ENCODE measurements around the gene EPAS1. TPM values are rescaled to one million over a fixed set of nuclear protein-coding genes. Genes with fewer than 3 reads are reported as not detected.

Gene EPAS1
- total and polyA plus RNA-seq, 8 donors = 35.6 to 165 (median 76.0) TPM

GRCh38 chr2:46309052-46309953 is 12.1 kb downstream of the EPAS1 start:
- DNase-seq = no peak
- Histone ChIP-seq H3K27me3 (no peaks in the 10 kb centered on the region), H3K4me3 (no peak overlapping the region), H3K4me1 (peaks cover 71 to 91% (median 83%) of the 10 kb centered on the region in 3 donors), H3K36me3 (no peaks in the 10 kb centered on the region), H3K9me3 (no peaks in the 10 kb centered on the region), H3K27ac (peak overlapping the region in 2 of 4 donors; percentile 51 to 80)
- FAIRE-seq = no peak
- intact Hi-C loops (cut with DNase I) = loop anchor here in 1 of 3 donors (10.0 kb wide), 1 partner anchor 55 kb away; no protein-coding TSS in a partner anchor
- no peak for ATAC-seq
- TF ChIP-seq, protein P1, sequence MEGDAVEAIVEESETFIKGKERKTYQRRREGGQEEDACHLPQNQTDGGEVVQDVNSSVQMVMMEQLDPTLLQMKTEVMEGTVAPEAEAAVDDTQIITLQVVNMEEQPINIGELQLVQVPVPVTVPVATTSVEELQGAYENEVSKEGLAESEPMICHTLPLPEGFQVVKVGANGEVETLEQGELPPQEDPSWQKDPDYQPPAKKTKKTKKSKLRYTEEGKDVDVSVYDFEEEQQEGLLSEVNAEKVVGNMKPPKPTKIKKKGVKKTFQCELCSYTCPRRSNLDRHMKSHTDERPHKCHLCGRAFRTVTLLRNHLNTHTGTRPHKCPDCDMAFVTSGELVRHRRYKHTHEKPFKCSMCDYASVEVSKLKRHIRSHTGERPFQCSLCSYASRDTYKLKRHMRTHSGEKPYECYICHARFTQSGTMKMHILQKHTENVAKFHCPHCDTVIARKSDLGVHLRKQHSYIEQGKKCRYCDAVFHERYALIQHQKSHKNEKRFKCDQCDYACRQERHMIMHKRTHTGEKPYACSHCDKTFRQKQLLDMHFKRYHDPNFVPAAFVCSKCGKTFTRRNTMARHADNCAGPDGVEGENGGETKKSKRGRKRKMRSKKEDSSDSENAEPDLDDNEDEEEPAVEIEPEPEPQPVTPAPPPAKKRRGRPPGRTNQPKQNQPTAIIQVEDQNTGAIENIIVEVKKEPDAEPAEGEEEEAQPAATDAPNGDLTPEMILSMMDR (IDR thresholded peaks at IDR 0.05) = no peak
- WGBS, 2 donors = 94 to 95% methylated on average over 3 of the region's 3 CpGs

- Histone ChIP-seq H3K4me1 (peaks cover 60 to 88% (median 87%) of the 10 kb centered on the region in 3 donors), H3K4me3 (no peak overlapping the region), H3K27ac (peak overlapping the region in 3 of 4 donors; percentile 4 to 49 (median 22)), H3K9me3 (no peaks in the 10 kb centered on the region), H3K27me3 (no peaks in the 10 kb centered on the region), H3K36me3 (no peaks in the 10 kb centered on the region)
- intact Hi-C loops (cut with DNase I) = no loop called here
- no peak for FAIRE-seq
- TF ChIP-seq, protein P1 (IDR thresholded peaks at IDR 0.05) = no peak
- no peak for ATAC-seq
- 60 to 66% methylated on average over 5 of the region's 5 CpGs for WGBS, 2 donors
- no peak for DNase-seq
These were observed 13.2 kb downstream of the EPAS1 start for GRCh38 chr2:46310446-46310845.

- FAIRE-seq (no peak), DNase-seq (peak in 5 of 6 donors; percentile 64 to 76 (median 68)), ATAC-seq (peak; percentile 14 to 46 (median 23))
- peak overlapping the region in 3 of 4 donors; percentile 49 to 67 (median 49) for H3K27ac ChIP-seq
- H3K27me3 ChIP-seq = no peaks in the 10 kb centered on the region
- no peak overlapping the region for H3K4me3 ChIP-seq
- H3K9me3 ChIP-seq = no peaks in the 10 kb centered on the region
- intact Hi-C loops (cut with DNase I) = no loop called here
- no peaks in the 10 kb centered on the region for H3K36me3 ChIP-seq
- TF ChIP-seq, protein P1 (IDR thresholded peaks at IDR 0.05) = no peak
- peaks cover 58 to 91% (median 86%) of the 10 kb centered on the region in 3 donors for H3K4me1 ChIP-seq
- 31 to 35% methylated on average over 6 of the region's 6 CpGs for WGBS, 2 donors
These were observed 14.5 kb downstream of the EPAS1 start for GRCh38 chr2:46311651-46312223.

- intact Hi-C loops (cut with DNase I) = no loop called here
- no peaks in the 10 kb centered on the region for H3K27me3 ChIP-seq
- ATAC-seq (no peak), FAIRE-seq (no peak), DNase-seq (no peak)
- 78 to 82% methylated on average over 3 of the region's 3 CpGs for WGBS, 2 donors
- TF ChIP-seq, protein P1 (IDR thresholded peaks at IDR 0.05) = no peak
- H3K9me3 ChIP-seq = no peaks in the 10 kb centered on the region
- H3K4me1 ChIP-seq = peaks cover 45 to 86% (median 79%) of the 10 kb centered on the region in 3 donors
- H3K36me3 ChIP-seq = no peaks in the 10 kb centered on the region
- H3K4me3 ChIP-seq = no peak overlapping the region
- H3K27ac ChIP-seq = peak overlapping the region in 2 of 4 donors; percentile 49 to 67
These were observed 15.9 kb downstream of the EPAS1 start for GRCh38 chr2:46313063-46313462.
